Panc1 (cell line): ENCODE results near the gene MRGPRD.

Source experiments
- CTCF ChIP-seq: fragments of 450-650 bp; IDR thresholded peaks from 2 replicates; pipeline ENCODE4 v1.5.1; 2017; ENCODE audit warnings: mild to moderate bottlenecking
- POLR2AphosphoS5 ChIP-seq: IDR thresholded peaks from 2 replicates; pipeline ENCODE4 v1.6.1; 2012; ENCODE audit warnings: mild to moderate bottlenecking, low read depth, low read length, moderate library complexity
- REST ChIP-seq, 2 experiments: IDR thresholded peaks; 2 replicates each; pipeline ENCODE4 v1.6.1; 2011 to 2012; ENCODE audit warnings: low read depth in 2 of 2, control low read depth in 1 of 2, low read length in 1 of 2, mild to moderate bottlenecking in 1 of 2, moderate library complexity in 1 of 2; ENCODE audit not compliant: insufficient read depth in 1 of 2
- SIN3A ChIP-seq: IDR thresholded peaks from 2 replicates; pipeline ENCODE4 v1.6.1; 2012; ENCODE audit warnings: low read depth, mild to moderate bottlenecking, low read length, moderate library complexity, borderline replicate concordance; ENCODE audit not compliant: insufficient read depth
- TCF7L2 ChIP-seq: IDR thresholded peaks from 2 replicates; pipeline ENCODE4 v1.6.1; 2011; ENCODE audit warnings: mild to moderate bottlenecking, low read depth, low read length, inconsistent platforms

GRCh38 chr11:68932933-68933577 is 47.7 kb downstream of the MRGPRD start:
- no peak for TF ChIP-seq CTCF
- TF ChIP-seq POLR2AphosphoS5 = no peak
- no peak for TF ChIP-seq SIN3A
- no peak for TF ChIP-seq REST (IDR thresholded peaks at IDR 0.05; ENCODE audit: insufficient read depth in 1 of 2, low read depth in 2 of 2, low read length in 1 of 2)
- no peak for TF ChIP-seq TCF7L2
